GM10248 (cell line): ENCODE data around the gene RPL13.

ENCODE experiments used
- CTCF ChIA-PET: fragments of 300-600 bp; sonication (Branson Sonifier 250); formaldehyde crosslinking; extraction: SDS; loops from one replicate; lab custom pipeline; 2021; ENCODE audit warnings: antibody characterized with exemption; lab: Yijun Ruan, JAX
- POLR2A ChIA-PET: fragments of 350-650 bp; sonication (Branson Sonifier 250); formaldehyde crosslinking; extraction: SDS; loops from one replicate; lab custom pipeline; 2020; ENCODE audit warnings: antibody characterized with exemption; lab: Yijun Ruan, JAX
- DNase-seq: peaks from one replicate; pipeline ENCODE4 v3.0.0; 2012; ENCODE audit errors: extremely low spot score
- CTCF ChIP-seq: IDR thresholded peaks from 2 replicates; pipeline ENCODE4 v1.5.1; 2012; ENCODE audit warnings: mild to moderate bottlenecking, low read depth; ENCODE audit errors: extremely low read depth, missing control alignments, control extremely low read depth

RPL13 gene

GRCh38 chr16:89595330-89596060 lies 35.0 kb downstream of the RPL13 start:
- DNase-seq = no peak
- ChIA-PET POLR2A (no interaction called here), CTCF (no interaction called here)
- TF ChIP-seq CTCF = no peak

GRCh38 chr16:89596061-89596689 lies 35.7 kb downstream of the RPL13 start:
- ChIA-PET CTCF (interaction anchor here (1.6 kb wide), 1 partner anchor 20 kb away, joined by 3 read pairs; no protein-coding TSS in a partner anchor), POLR2A (no interaction called here)
- no peak for TF ChIP-seq CTCF
- no peak for DNase-seq

- CTCF ChIA-PET = interaction anchor here (1.6 kb wide), 1 partner anchor 19 kb away, joined by 3 read pairs; no protein-coding TSS in a partner anchor
- no peak for TF ChIP-seq CTCF
- POLR2A ChIA-PET = interaction anchor here (0.5 kb wide), 1 partner anchor 276 kb away, joined by 4 read pairs; the partner anchor contains the start of gene TCF25
- no peak for DNase-seq
Measured at GRCh38 chr16:89596957-89597649, 36.6 kb downstream of the RPL13 start.

GRCh38 chr16:89598199-89598598 lies 37.7 kb downstream of the RPL13 start:
- TF ChIP-seq CTCF = no peak
- ChIA-PET CTCF (no interaction called here), POLR2A (interaction anchor here (0.6 kb wide), 1 partner anchor 9 kb away, joined by 3 read pairs; no protein-coding TSS in a partner anchor)
- no peak for DNase-seq

- ChIA-PET CTCF (interaction anchor here (0.7 to 3.7 kb wide), 4 partner anchors 10 to 42 kb away, joined by 3 to 18 read pairs (median 5); no protein-coding TSS in a partner anchor), POLR2A (interaction anchor here (0.5 kb wide), 1 partner anchor 21 kb away, joined by 5 read pairs; no protein-coding TSS in a partner anchor)
- DNase-seq = peak; percentile 58
- peak; percentile 54 for TF ChIP-seq CTCF
Measured at GRCh38 chr16:89599451-89599858, 39.0 kb downstream of the RPL13 start.

GRCh38 chr16:89599902-89600301 lies 39.4 kb downstream of the RPL13 start:
- POLR2A ChIA-PET = interaction anchor here (0.5 kb wide), 1 partner anchor 22 kb away, joined by 5 read pairs; no protein-coding TSS in a partner anchor
- CTCF ChIA-PET = interaction anchor here (0.7 to 3.7 kb wide), 5 partner anchors 10 to 42 kb away, joined by 3 to 18 read pairs (median 7); no protein-coding TSS in a partner anchor
- TF ChIP-seq CTCF = no peak
- DNase-seq = no peak
